Measurements from ENCODE around the gene COL6A2.
A peak's percentile ranks its signal among the peaks of the same experiment; 100 is the strongest.
"Not testable (repeated sequence)": the region's sequence is repeated elsewhere in the genome, so short reads cannot be mapped to it uniquely, and the experiment has no call there.

Gene COL6A2

GRCh38 chr21:46141767-46142581 lies 44.1 kb downstream of the COL6A2 start:
- no peak for DNase-seq

GRCh38 chr21:46142582-46143473 lies 44.9 kb downstream of the COL6A2 start:
- no peak for DNase-seq

- DNase-seq: peak in 4 of 51 donors; percentile 8 to 24 (median 18)
Measured at GRCh38 chr21:46144464-46145070, 46.7 kb downstream of the COL6A2 start.

GRCh38 chr21:46145159-46145839 lies 47.4 kb downstream of the COL6A2 start:
- no peak for DNase-seq

GRCh38 chr21:46145840-46146691 lies 48.2 kb downstream of the COL6A2 start:
- DNase-seq: no peak

GRCh38 chr21:46146856-46147255 lies 48.9 kb downstream of the COL6A2 start:
- no peak for DNase-seq

- DNase-seq: not testable (repeated sequence)
Measured at GRCh38 chr21:46147429-46147828, 49.5 kb downstream of the COL6A2 start.

- DNase-seq: no peak
Measured at GRCh38 chr21:46148106-46148505, 50.2 kb downstream of the COL6A2 start.

GRCh38 chr21:46149205-46149901 lies 51.4 kb downstream of the COL6A2 start:
- DNase-seq: no peak

GRCh38 chr21:46150073-46150472 lies 52.2 kb downstream of the COL6A2 start:
- no peak for DNase-seq

GRCh38 chr21:46150491-46151121 lies 52.7 kb downstream of the COL6A2 start:
- peak in 1 of 51 donors; percentile 40 for DNase-seq

GRCh38 chr21:46151261-46151988 lies 53.5 kb downstream of the COL6A2 start:
- no peak for DNase-seq

GRCh38 chr21:46151989-46152926 lies 54.3 kb downstream of the COL6A2 start:
- DNase-seq: no peak

GRCh38 chr21:46152927-46153246 lies 55.0 kb downstream of the COL6A2 start:
- DNase-seq: no peak

- DNase-seq: peak in 27 of 51 donors; percentile 11 to 71 (median 38)
Measured at GRCh38 chr21:46153247-46154154, 55.6 kb downstream of the COL6A2 start.

Measured in hypothalamus (tissue), 51 donors.